HL-60/S4 (cell line): ENCODE results near the gene PAPPA.

Experiments
- in situ Hi-C: fragments of 300-500 bp; cut with MboI; formaldehyde crosslinking; loops from 2 replicates; pipeline ENCODE4 v1.14.3; 2022; ENCODE audit warnings: low sequenced_read_pairs

PAPPA gene

GRCh38 chr9:116151199-116151598, 2.4 kb upstream of the PAPPA start:
- in situ Hi-C loops = loop anchor here (25.0 kb wide), 1 partner anchor 411 kb away; no protein-coding TSS in a partner anchor

- in situ Hi-C loops = loop anchor here (25.0 kb wide), 1 partner anchor 410 kb away; no protein-coding TSS in a partner anchor
Observed at GRCh38 chr9:116151966-116152381, 1.6 kb upstream of the PAPPA start.

GRCh38 chr9:116152390-116152789, 1.2 kb upstream of the PAPPA start:
- in situ Hi-C loops = loop anchor here (25.0 kb wide), 1 partner anchor 410 kb away; no protein-coding TSS in a partner anchor

GRCh38 chr9:116152941-116153764, 438 bp upstream of the PAPPA start:
- in situ Hi-C loops = loop anchor here (25.0 kb wide), 1 partner anchor 409 kb away; no protein-coding TSS in a partner anchor

GRCh38 chr9:116154334-116154975, 864 bp downstream of the PAPPA start:
- in situ Hi-C loops = loop anchor here (25.0 kb wide), 1 partner anchor 408 kb away; no protein-coding TSS in a partner anchor

- in situ Hi-C loops = loop anchor here (25.0 kb wide), 1 partner anchor 407 kb away; no protein-coding TSS in a partner anchor
Observed at GRCh38 chr9:116154976-116155697, 1.5 kb downstream of the PAPPA start.

- in situ Hi-C loops = loop anchor here (25.0 kb wide), 1 partner anchor 407 kb away; no protein-coding TSS in a partner anchor
Observed at GRCh38 chr9:116155698-116156039, 2.1 kb downstream of the PAPPA start.

- in situ Hi-C loops = loop anchor here (25.0 kb wide), 1 partner anchor 406 kb away; no protein-coding TSS in a partner anchor
Observed at GRCh38 chr9:116156621-116157314, 3.2 kb downstream of the PAPPA start.

- in situ Hi-C loops = loop anchor here (25.0 kb wide), 1 partner anchor 405 kb away; no protein-coding TSS in a partner anchor
Observed at GRCh38 chr9:116157436-116158138, 4.0 kb downstream of the PAPPA start.

- in situ Hi-C loops = loop anchor here (25.0 kb wide), 1 partner anchor 401 kb away; no protein-coding TSS in a partner anchor
Observed at GRCh38 chr9:116160676-116161571, 7.3 kb downstream of the PAPPA start.

GRCh38 chr9:116162241-116162781, 8.7 kb downstream of the PAPPA start:
- in situ Hi-C loops = loop anchor here (25.0 kb wide), 1 partner anchor 400 kb away; no protein-coding TSS in a partner anchor

- in situ Hi-C loops = loop anchor here (25.0 kb wide), 1 partner anchor 399 kb away; no protein-coding TSS in a partner anchor
Observed at GRCh38 chr9:116163293-116164055, 9.9 kb downstream of the PAPPA start.

- in situ Hi-C loops = loop anchor here (25.0 kb wide), 1 partner anchor 396 kb away; no protein-coding TSS in a partner anchor
Observed at GRCh38 chr9:116165912-116166311, 12.3 kb downstream of the PAPPA start.

- in situ Hi-C loops = loop anchor here (25.0 kb wide), 1 partner anchor 396 kb away; no protein-coding TSS in a partner anchor
Observed at GRCh38 chr9:116166713-116167112, 13.1 kb downstream of the PAPPA start.

- in situ Hi-C loops = loop anchor here (25.0 kb wide), 1 partner anchor 394 kb away; no protein-coding TSS in a partner anchor
Observed at GRCh38 chr9:116168231-116168630, 14.6 kb downstream of the PAPPA start.

- in situ Hi-C loops = loop anchor here (25.0 kb wide), 1 partner anchor 390 kb away; no protein-coding TSS in a partner anchor
Observed at GRCh38 chr9:116172216-116172615, 18.6 kb downstream of the PAPPA start.

- in situ Hi-C loops = loop anchor here (25.0 kb wide), 1 partner anchor 388 kb away; no protein-coding TSS in a partner anchor
Observed at GRCh38 chr9:116174347-116174746, 20.8 kb downstream of the PAPPA start.
